Calu3 (cell line): ENCODE data around the gene PSMG3. TPM values are rescaled to one million over a fixed set of nuclear protein-coding genes. Genes with fewer than 3 reads are reported as not detected.

Experiments used
- Bru-seq: library from RNA; stranded (reverse); fragments of 400-500 nt; gene quantifications from one replicate; lab custom pipeline; 2021; lab: Mats Ljungman, UMichigan
- BruChase-seq, 2 experiments: library from RNA; stranded (reverse); fragments of 400-500 nt; gene quantifications; one replicate each; lab custom pipeline; 2021; lab: Mats Ljungman, UMichigan
- BruUV-seq: library from RNA; stranded (reverse); fragments of 400-500 nt; replicated peaks from 2 replicates; lab custom pipeline; 2021; lab: Mats Ljungman, UMichigan
- CTCF ChIA-PET: fragments of 300-600 bp; sonication (Branson Sonifier 250); formaldehyde crosslinking; loops from one replicate; lab custom pipeline; 2022; ENCODE audit warnings: antibody characterized with exemption; lab: Charles Lee
- DNase-seq: peaks from one replicate; pipeline ENCODE4 v3.0.0; 2022
- H3K27ac Mint-ChIP-seq: one replicate; pipeline ENCODE4 v1.8.0; 2022; ENCODE audit warnings: mixed read lengths; ENCODE audit not compliant: unreplicated experiment
- H3K27me3 Mint-ChIP-seq: one replicate; pipeline ENCODE4 v1.8.0; 2022; ENCODE audit warnings: mixed read lengths; ENCODE audit not compliant: unreplicated experiment
- H3K36me3 Mint-ChIP-seq: one replicate; pipeline ENCODE4 v1.8.0; 2022; ENCODE audit warnings: mild to moderate bottlenecking, moderate library complexity, mixed read lengths; ENCODE audit not compliant: insufficient read depth, unreplicated experiment
- H3K4me1 Mint-ChIP-seq: one replicate; pipeline ENCODE4 v1.8.0; 2022; ENCODE audit warnings: mild to moderate bottlenecking, low read depth, mixed read lengths; ENCODE audit not compliant: unreplicated experiment
- H3K4me3 Mint-ChIP-seq: one replicate; pipeline ENCODE4 v1.8.0; 2022; ENCODE audit warnings: mild to moderate bottlenecking, low read depth, moderate library complexity, mixed read lengths; ENCODE audit not compliant: unreplicated experiment
- H3K9me3 Mint-ChIP-seq: one replicate; pipeline ENCODE4 v1.8.0; 2022; ENCODE audit warnings: low read depth, mixed read lengths; ENCODE audit not compliant: unreplicated experiment
- CTCF ChIP-seq: fragments of 200-600 bp; IDR thresholded peaks from one replicate; pipeline ENCODE4 v1.8.0; 2022; ENCODE audit warnings: antibody characterized with exemption; ENCODE audit not compliant: unreplicated experiment
- intact Hi-C: fragments of 100-400 bp; cut with micrococcal nuclease; formaldehyde crosslinking; loops from one replicate; pipeline ENCODE4 v1.10.0; 2022; ENCODE audit not compliant: unreplicated experiment
- long read RNA-seq: library from polyadenylated mRNA; stranded (forward); transcript quantifications from one replicate; pipeline ENCODE4 v2.0.0, GENCODE V29; 2022
- total RNA-seq: library from RNA; stranded (reverse); gene quantifications from 2 replicates; pipeline ENCODE4 v1.2.3, GENCODE V29; 2022

PSMG3 gene
- total RNA-seq (64.0 and 67.2 TPM in 2 replicates), Bru-seq, nascent RNA (percentile 78 among the genes with signal in this experiment), BruChase-seq, experiment 1, labeled RNA remaining after a 6-hour chase (percentile 87 among the genes with signal in this experiment), BruChase-seq, experiment 2, labeled RNA remaining after a 2-hour chase (percentile 92 among the genes with signal in this experiment)
- long read RNA-seq, transcript PSMG3-203 (3 exons, 774 nt) = minor isoform, 19 of 61 reads
- long read RNA-seq, transcript PSMG3-202 (2 exons, 1,391 nt) = major isoform, 31 of 61 reads
- long read RNA-seq, partial matches to known transcripts = 0 of 61 reads
- long read RNA-seq, other reads (novel, unspliced or antisense) = 10 of 61 reads

GRCh38 chr7:1569833-1570632, at the start of gene PSMG3:
Gene PSMG3, minus strand, starts transcription at chr7:1570032. Its CDS starts 693 bp downstream, at chr7:1569339.
- peaks cover 62% of the 10 kb centered on the region for H3K36me3 Mint-ChIP-seq

GRCh38 chr7:1618475-1618874, 48.6 kb upstream of the PSMG3 start:
- peaks cover 5% of the 10 kb centered on the region for H3K36me3 Mint-ChIP-seq
- intact Hi-C loops = no loop called here
- peaks cover 6% of the 10 kb centered on the region for H3K9me3 Mint-ChIP-seq
- no peak for DNase-seq
- peaks cover 56% of the 10 kb centered on the region for H3K27me3 Mint-ChIP-seq
- H3K27ac Mint-ChIP-seq = no peak overlapping the region
- no peak overlapping the region for H3K4me3 Mint-ChIP-seq
- CTCF ChIA-PET = no interaction called here
- no peaks in the 10 kb centered on the region for H3K4me1 Mint-ChIP-seq
- BruUV-seq = no TSS peak
- no peak for TF ChIP-seq CTCF

More at GRCh38 chr7:1569833-1570632, at the start of gene PSMG3:
- peak; percentile 98 for DNase-seq
- Mint-ChIP-seq H3K27me3 (no peaks in the 10 kb centered on the region), H3K27ac (peak within 1 kb of the TSS; percentile 76), H3K9me3 (no peaks in the 10 kb centered on the region), H3K4me1 (peaks cover 43% of the 10 kb centered on the region), H3K4me3 (peak within 1 kb of the TSS; percentile 80)
- BruUV-seq = no TSS peak
- intact Hi-C loops = loop anchor here (10.0 kb wide), 1 partner anchor 775 kb away; no protein-coding TSS in a partner anchor
- TF ChIP-seq CTCF = peak; percentile 67
- CTCF ChIA-PET = interaction anchor here (0.6 to 1.1 kb wide), 3 partner anchors 14 to 280 kb away, joined by 3 to 9 read pairs (median 5); partner anchors contain the start of gene TMEM184A

- Mint-ChIP-seq H3K27me3 (peaks cover 55% of the 10 kb centered on the region), H3K4me3 (no peak overlapping the region), H3K36me3 (peaks cover 5% of the 10 kb centered on the region), H3K27ac (no peak overlapping the region), H3K4me1 (no peaks in the 10 kb centered on the region), H3K9me3 (peaks cover 6% of the 10 kb centered on the region)
- CTCF ChIA-PET = no interaction called here
- BruUV-seq = no TSS peak
- intact Hi-C loops = no loop called here
- DNase-seq = no peak
- no peak for TF ChIP-seq CTCF
Measured at GRCh38 chr7:1617957-1618356, 48.1 kb upstream of the PSMG3 start.

GRCh38 chr7:1616741-1617140, 46.9 kb upstream of the PSMG3 start:
- no peak for DNase-seq
- Mint-ChIP-seq H3K4me3 (no peak overlapping the region), H3K36me3 (no peaks in the 10 kb centered on the region), H3K27me3 (peaks cover 42% of the 10 kb centered on the region), H3K4me1 (peaks cover 7% of the 10 kb centered on the region), H3K9me3 (peaks cover 6% of the 10 kb centered on the region), H3K27ac (no peak overlapping the region)
- CTCF ChIA-PET = interaction anchor here (0.7 kb wide), 1 partner anchor 8 kb away, joined by 3 read pairs; no protein-coding TSS in a partner anchor
- intact Hi-C loops = no loop called here
- TF ChIP-seq CTCF = no peak
- BruUV-seq = no TSS peak
